Kidney epithelial cell (primary cell): ENCODE results near the gene ACTR3C. TPM values are rescaled to one million over a fixed set of nuclear protein-coding genes. Genes with fewer than 3 reads are reported as not detected.
"Not testable (repeated sequence)": the region's sequence is repeated elsewhere in the genome, so short reads cannot be mapped to it uniquely, and the experiment has no call there.

Experiments
- DNase-seq: peaks from one replicate; pipeline ENCODE4 v3.0.0-alpha.2; 2010; ENCODE audit warnings: low read depth
- H3K27me3 ChIP-seq: 2 replicates; pipeline ENCODE4 v1.6.0; 2011; ENCODE audit warnings: low read length; ENCODE audit not compliant: control insufficient read depth, insufficient read depth
- H3K36me3 ChIP-seq: 2 replicates; pipeline ENCODE4 v1.5.1; 2011; ENCODE audit warnings: low read length; ENCODE audit not compliant: control insufficient read depth, insufficient read depth
- H3K4me3 ChIP-seq: 2 replicates; pipeline ENCODE4 v1.5.1; 2011; ENCODE audit warnings: low read depth, mild to moderate bottlenecking, control low read depth, low read length
- CTCF ChIP-seq: IDR thresholded peaks from 2 replicates; pipeline ENCODE4 v1.5.1; 2011; ENCODE audit warnings: mild to moderate bottlenecking, moderate library complexity, low read length, control low read depth, inconsistent platforms; ENCODE audit not compliant: insufficient read depth, poor library complexity, severe bottlenecking
- total RNA-seq: library from RNA; depleted of rRNA; stranded (reverse); fragments of >200 nt; gene quantifications from 2 replicates; pipeline ENCODE4 v1.2.3, GENCODE V29; 2015

The ACTR3C gene
- total RNA-seq, 1 donor from 2014 or later: 3.3 TPM

- not testable (repeated sequence) for H3K27me3 ChIP-seq, DNase-seq, H3K4me3 ChIP-seq, H3K36me3 ChIP-seq
Observed at GRCh38 chr7:150290317-150290716, 33.0 kb downstream of the ACTR3C start.

- not testable (repeated sequence) for DNase-seq, H3K27me3 ChIP-seq, H3K36me3 ChIP-seq, H3K4me3 ChIP-seq
Observed at GRCh38 chr7:150288816-150289215, 34.5 kb downstream of the ACTR3C start.

- H3K36me3 ChIP-seq, DNase-seq: not testable (repeated sequence)
Observed at GRCh38 chr7:150287815-150288214, 35.5 kb downstream of the ACTR3C start.

GRCh38 chr7:150285849-150286754 is 37.2 kb downstream of the ACTR3C start:
- H3K36me3 ChIP-seq, DNase-seq: not testable (repeated sequence)
- TF ChIP-seq CTCF: peak; percentile 49

More at GRCh38 chr7:150287815-150288214, 35.5 kb downstream of the ACTR3C start:
- not testable (repeated sequence) for H3K4me3 ChIP-seq, H3K27me3 ChIP-seq

GRCh38 chr7:150283608-150284007 is 39.7 kb downstream of the ACTR3C start:
- not testable (repeated sequence) for DNase-seq

More at GRCh38 chr7:150285849-150286754, 37.2 kb downstream of the ACTR3C start:
- not testable (repeated sequence) for H3K4me3 ChIP-seq, H3K27me3 ChIP-seq

GRCh38 chr7:150283111-150283510 is 40.2 kb downstream of the ACTR3C start:
- H3K27me3 ChIP-seq, H3K4me3 ChIP-seq, H3K36me3 ChIP-seq, DNase-seq: not testable (repeated sequence)

More at GRCh38 chr7:150283608-150284007, 39.7 kb downstream of the ACTR3C start:
- H3K4me3 ChIP-seq, H3K27me3 ChIP-seq, H3K36me3 ChIP-seq: not testable (repeated sequence)

GRCh38 chr7:150281681-150282403 is 41.5 kb downstream of the ACTR3C start:
- not testable (repeated sequence) for DNase-seq, H3K27me3 ChIP-seq, H3K36me3 ChIP-seq, H3K4me3 ChIP-seq

GRCh38 chr7:150278383-150278782 is 45.0 kb downstream of the ACTR3C start:
- not testable (repeated sequence) for H3K27me3 ChIP-seq, DNase-seq, H3K4me3 ChIP-seq, H3K36me3 ChIP-seq

GRCh38 chr7:150276132-150276695 is 47.1 kb downstream of the ACTR3C start:
- DNase-seq, H3K36me3 ChIP-seq, H3K27me3 ChIP-seq, H3K4me3 ChIP-seq: not testable (repeated sequence)
- TF ChIP-seq CTCF: peak; percentile 54

GRCh38 chr7:150271898-150272297 is 51.4 kb downstream of the ACTR3C start:
- DNase-seq, H3K27me3 ChIP-seq: not testable (repeated sequence)

GRCh38 chr7:150270101-150270824 is 53.1 kb downstream of the ACTR3C start:
- H3K4me3 ChIP-seq, DNase-seq, H3K36me3 ChIP-seq, H3K27me3 ChIP-seq: not testable (repeated sequence)

More at GRCh38 chr7:150271898-150272297, 51.4 kb downstream of the ACTR3C start:
- H3K36me3 ChIP-seq, H3K4me3 ChIP-seq: not testable (repeated sequence)

GRCh38 chr7:150268798-150269197 is 54.5 kb downstream of the ACTR3C start:
- not testable (repeated sequence) for H3K27me3 ChIP-seq, DNase-seq, H3K36me3 ChIP-seq, H3K4me3 ChIP-seq
